Heart left ventricle (tissue), 16 donors: ENCODE data around the gene ZBTB7C. TPM values are rescaled to one million over a fixed set of nuclear protein-coding genes. Genes with fewer than 3 reads are reported as not detected.

Experiments used
- ATAC-seq, 4 donors: fragments of 200-7000 bp; cut with Tn5 transposase; one replicate each; pipeline ENCODE4 v1.9.1; 2020 to 2022; ENCODE audit warnings: moderate library complexity in 4 of 4, mild to moderate bottlenecking in 3 of 4, moderate number of reproducible peaks in 1 of 4
- DNase-seq, 5 donors: peaks; one replicate each; pipeline ENCODE4 v3.0.0-alpha.2; 2020
- H3K27ac ChIP-seq, 12 donors: fragments of 200-600 bp; sonication (generic) in 4 of 12; one replicate each; pipeline versions ENCODE4 v1.5.0 to v1.8.0; 2016 to 2022; ENCODE audit warnings: mild to moderate bottlenecking in 2 of 12
- H3K27me3 ChIP-seq, 9 donors: fragments of 200-600 bp; sonication (generic) in 2 of 9; one replicate each; pipeline versions ENCODE4 v1.5.1 to v1.8.0; 2016 to 2022; ENCODE audit warnings: mild to moderate bottlenecking in 3 of 9
- H3K36me3 ChIP-seq, 9 donors: fragments of 200-600 bp; sonication (generic) in 2 of 9; one replicate each; pipeline versions ENCODE4 v1.5.0 to v1.8.0; 2018 to 2022; ENCODE audit warnings: mild to moderate bottlenecking in 2 of 9
- H3K4me1 ChIP-seq, 12 donors: fragments of 200-600 bp; sonication (generic) in 4 of 12; one replicate each; pipeline versions ENCODE4 v1.5.0 to v1.8.0; 2016 to 2022; ENCODE audit warnings: mild to moderate bottlenecking in 3 of 12
- H3K4me3 ChIP-seq, 12 donors: fragments of 200-600 bp; sonication (generic) in 4 of 12; one replicate each; pipeline versions ENCODE4 v1.5.0 to v1.8.0; 2017 to 2022; ENCODE audit warnings: mild to moderate bottlenecking in 9 of 12, moderate library complexity in 4 of 12
- H3K9me3 ChIP-seq, 12 donors: fragments of 200-600 bp; sonication (generic) in 4 of 12; one replicate each; pipeline versions ENCODE4 v1.5.0 to v1.8.0; 2016 to 2022; ENCODE audit warnings: mild to moderate bottlenecking in 1 of 12
- POLR2A ChIP-seq, 2 donors: fragments of 450-650 bp; IDR thresholded peaks; one replicate each; pipeline ENCODE4 v1.6.1; 2017; ENCODE audit warnings: antibody characterized with exemption in 2 of 2, mild to moderate bottlenecking in 2 of 2, moderate library complexity in 2 of 2
- WGBS, 4 donors: extraction: QIAGEN DNeasy Blood & Tissue Kit in 2 of 4; methylation state at CpG; one replicate each; pipeline versions ENCODE4 v1.1.5 to v1.1.7; 2013 to 2018; 5-methylcytosine and 5-hydroxymethylcytosine counted together
- intact Hi-C, 10 donors: fragments of 100-400 bp; cut with DNase I; formaldehyde crosslinking; loops; one replicate each; pipeline versions ENCODE4 v1.11.1 to v1.14.2; 2022
- polyA plus RNA-seq, 2 donors: library from polyadenylated mRNA; stranded (reverse); fragments of 200-250 nt; gene quantifications; one replicate each; pipeline ENCODE4 v1.2.3, GENCODE V29; 2013
- total RNA-seq, 9 donors: library from RNA; depleted of rRNA in 2 of 9; stranded (reverse); fragments of >200 nt in 2 of 9; fragmentation: NEBNext Ultra II Directional in 3 of 9; extraction: Animal tissue kit (Norgen Biotek cat#: 25700) in 3 of 9; gene quantifications; one replicate each; pipeline versions ENCODE4 v1.1.0 to v1.2.4, GENCODE V29; 2016 to 2023
- TF ChIP-seq, protein P1 (sequence below), 12 donors: fragments of 200-600 bp; sonication (generic) in 4 of 12; IDR thresholded peaks; one replicate each; pipeline versions ENCODE4 v1.5.0 to v1.8.0; 2018 to 2022; ENCODE audit warnings: antibody characterized with exemption in 12 of 12, mild to moderate bottlenecking in 5 of 12
- donor health status: ischemic (EF 13 %, LVEDD 7.1; RV severe dilation, severe dysfunction).
- donor health status: healthy with polysubstance abuse.
- donor health status: DM: no; HTN: yes; CAD: no.
- donor health status: DM: no; HTN: no; CAD: no.
- donor health status: ischemic (EF 25% LVEDD 6.9; RV normal size, moderate dysfunction).
- donor health status: ischemic (EF 25% LVEDD 5.7; RV mildly dilated, moderate dysfunction).
- donor health status: healthy.
- donor health status: DM: yes; HTN: yes; CAD: no.
- donor health status: ischemic (EF 35%, LVEDD 5.7; RV mildly dilated, moderate dysfunction).
- donor health status: nonischemic (EF 11% LVEDD 7.7; RV severe dilation, severe dysfunction).
- donor health status: DM: yes; HTN: yes; CAD: no.
- donor health status: PGD.
- donor health status: ischemic (EF 29% LVEDD 5.4; RV normal size, mild dysfunction).
- donor health status: nonischemic (EF 23%, LVEDD 6.1; RV moderate dilation, normal function).

The ZBTB7C gene
- total and polyA plus RNA-seq, 11 donors: 0.68 to 7.5 (median 2.3) TPM

DNA sequence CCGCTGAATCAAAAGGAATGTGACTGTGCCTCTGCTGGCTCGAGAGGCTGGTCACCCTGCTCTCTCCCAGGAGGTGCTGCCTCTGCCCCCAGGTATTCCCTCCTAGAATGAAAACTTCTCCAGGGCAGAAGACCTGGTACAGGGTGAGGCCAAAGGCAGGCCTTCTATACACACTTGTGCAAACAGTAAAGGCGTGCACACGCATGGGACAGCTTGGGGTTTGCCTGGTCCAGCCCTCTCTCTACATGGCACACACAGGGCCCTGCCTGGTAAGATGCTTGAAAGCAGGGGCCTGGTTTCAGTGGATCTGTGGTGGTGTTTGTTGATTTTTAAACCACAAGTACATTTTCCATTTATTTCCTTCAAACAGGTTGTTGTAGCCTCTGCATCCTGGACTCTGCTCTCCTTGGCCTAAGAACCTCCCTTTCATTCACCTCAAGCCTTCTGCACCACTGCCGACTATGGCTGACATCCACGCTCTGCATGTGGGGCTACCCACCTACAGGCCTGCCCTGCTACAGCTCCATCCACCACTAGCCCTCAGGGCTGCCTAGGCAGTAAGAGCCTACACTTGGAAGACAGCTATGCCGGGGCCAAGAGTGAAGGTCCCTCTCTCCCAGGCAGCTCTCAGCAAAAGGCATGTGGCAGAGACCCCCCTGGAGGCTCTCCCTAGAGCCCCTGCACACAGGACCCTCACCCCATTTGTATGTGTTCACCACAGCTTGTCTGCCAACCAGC, 190.7 kb downstream of the ZBTB7C start:
- TF ChIP-seq POLR2A (IDR thresholded peaks at IDR 0.05): no peak
- TF ChIP-seq, protein P1, sequence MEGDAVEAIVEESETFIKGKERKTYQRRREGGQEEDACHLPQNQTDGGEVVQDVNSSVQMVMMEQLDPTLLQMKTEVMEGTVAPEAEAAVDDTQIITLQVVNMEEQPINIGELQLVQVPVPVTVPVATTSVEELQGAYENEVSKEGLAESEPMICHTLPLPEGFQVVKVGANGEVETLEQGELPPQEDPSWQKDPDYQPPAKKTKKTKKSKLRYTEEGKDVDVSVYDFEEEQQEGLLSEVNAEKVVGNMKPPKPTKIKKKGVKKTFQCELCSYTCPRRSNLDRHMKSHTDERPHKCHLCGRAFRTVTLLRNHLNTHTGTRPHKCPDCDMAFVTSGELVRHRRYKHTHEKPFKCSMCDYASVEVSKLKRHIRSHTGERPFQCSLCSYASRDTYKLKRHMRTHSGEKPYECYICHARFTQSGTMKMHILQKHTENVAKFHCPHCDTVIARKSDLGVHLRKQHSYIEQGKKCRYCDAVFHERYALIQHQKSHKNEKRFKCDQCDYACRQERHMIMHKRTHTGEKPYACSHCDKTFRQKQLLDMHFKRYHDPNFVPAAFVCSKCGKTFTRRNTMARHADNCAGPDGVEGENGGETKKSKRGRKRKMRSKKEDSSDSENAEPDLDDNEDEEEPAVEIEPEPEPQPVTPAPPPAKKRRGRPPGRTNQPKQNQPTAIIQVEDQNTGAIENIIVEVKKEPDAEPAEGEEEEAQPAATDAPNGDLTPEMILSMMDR (IDR thresholded peaks at IDR 0.05): no peak
- Histone ChIP-seq H3K4me3 (no peak overlapping the region), H3K27ac (no peak overlapping the region), H3K9me3 (no peaks in the 10 kb centered on the region), H3K36me3 (no peaks in the 10 kb centered on the region), H3K4me1 (peaks cover 0 to 28% (median 10%) of the 10 kb centered on the region in 12 donors), H3K27me3 (no peaks in the 10 kb centered on the region)
- intact Hi-C loops: loop anchor here in 1 of 10 donors (5.0 kb wide), 1 partner anchor 81 kb away; no protein-coding TSS in a partner anchor
- ATAC-seq: no peak
- no peak for DNase-seq
- 96% methylated on average over 7 of the region's 7 CpGs for WGBS, 4 donors

DNA sequence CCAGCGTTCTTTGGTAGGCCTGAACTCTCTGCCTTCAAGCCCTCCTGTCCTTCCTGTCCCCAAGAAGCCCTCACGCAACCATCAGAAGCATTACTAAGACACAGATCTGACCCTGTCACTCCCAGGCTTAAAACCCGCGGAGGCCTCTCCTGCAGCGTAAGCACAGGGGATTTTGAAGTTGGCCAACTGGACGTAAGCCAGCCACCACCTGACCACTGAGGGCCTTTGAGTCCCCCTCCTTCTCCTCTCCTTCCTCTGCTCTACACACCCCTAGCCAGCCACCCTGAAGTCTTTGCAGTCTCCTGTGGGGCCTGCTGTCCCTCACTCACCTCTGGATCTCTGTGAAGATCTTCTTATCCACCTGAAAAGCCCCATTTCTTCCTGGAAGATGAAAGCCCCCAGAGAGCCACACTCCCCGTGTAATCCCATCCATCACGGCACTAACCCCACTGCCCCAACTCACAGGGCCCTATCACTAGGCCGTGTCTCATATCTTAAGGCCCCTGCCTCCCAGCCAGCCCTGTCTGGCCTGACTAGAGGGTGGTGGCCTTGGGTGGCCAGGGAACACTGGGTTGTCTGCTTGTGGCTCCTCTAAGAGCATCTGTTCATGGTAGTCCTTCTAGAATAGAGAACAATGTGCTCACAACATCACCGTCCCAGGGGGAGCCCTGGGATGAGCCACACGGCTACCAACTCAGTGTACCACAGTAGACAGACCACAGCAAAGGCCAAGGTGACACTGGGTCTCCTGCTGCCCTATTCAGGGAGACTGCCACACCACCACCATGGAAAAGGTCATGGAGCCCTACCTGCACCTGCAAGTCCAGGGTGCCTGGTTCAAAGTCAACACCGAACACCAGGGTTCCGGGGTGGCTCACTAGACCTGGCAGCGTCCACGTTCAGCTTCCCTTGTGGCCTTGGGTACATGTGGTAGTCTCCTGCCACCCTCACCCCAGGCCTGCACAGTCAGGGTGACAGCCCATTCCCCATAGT, 191.6 kb downstream of the ZBTB7C start:
- intact Hi-C loops: loop anchor here in 1 of 10 donors (5.0 kb wide), 1 partner anchor 80 kb away; no protein-coding TSS in a partner anchor
- TF ChIP-seq POLR2A (IDR thresholded peaks at IDR 0.05): no peak
- TF ChIP-seq, protein P1 (IDR thresholded peaks at IDR 0.05): no peak
- peak overlapping the region in 8 of 12 donors; percentile 1 to 73 (median 40) for H3K27ac ChIP-seq
- H3K27me3 ChIP-seq: no peaks in the 10 kb centered on the region
- ATAC-seq (peak in 3 of 4 donors; percentile 3 to 41 (median 26)), DNase-seq (peak in 1 of 5 donors; percentile 50)
- H3K4me1 ChIP-seq: peaks cover 0 to 27% (median 7%) of the 10 kb centered on the region in 12 donors
- no peaks in the 10 kb centered on the region for H3K36me3 ChIP-seq
- WGBS, 4 donors: 55 to 74% (median 68%) methylated on average over 11 to 15 of the region's 15 CpGs
- no peak overlapping the region for H3K4me3 ChIP-seq
- H3K9me3 ChIP-seq: no peaks in the 10 kb centered on the region

DNA sequence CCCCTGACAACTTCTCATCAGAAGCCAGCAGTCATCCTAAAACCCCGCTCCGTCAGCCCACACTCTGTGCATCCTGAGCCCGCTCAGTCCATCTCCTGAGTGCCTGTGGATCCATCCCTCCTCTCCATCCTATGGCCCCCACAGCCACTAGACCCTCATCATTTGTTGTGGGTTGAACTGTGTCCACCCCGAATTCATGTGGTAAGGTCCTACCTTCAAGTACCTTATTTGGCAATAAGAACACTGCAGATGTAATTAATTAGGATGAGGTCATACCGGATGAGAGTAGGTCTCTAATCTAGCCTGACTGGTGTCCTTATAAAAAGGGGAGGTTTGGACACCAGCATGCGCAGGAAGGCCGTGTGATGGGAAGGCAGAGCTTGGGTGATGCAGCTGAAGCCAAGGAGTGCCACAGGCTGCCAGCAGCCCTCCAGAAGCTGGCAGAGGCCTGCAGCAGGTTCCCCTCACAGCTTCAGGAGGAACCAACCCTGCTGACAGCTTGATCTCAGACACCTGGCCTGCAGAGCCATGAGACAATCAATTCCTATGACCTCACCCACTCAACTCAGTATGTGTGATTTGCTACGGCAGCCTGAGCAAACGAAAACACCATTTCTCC, 192.4 kb downstream of the ZBTB7C start:
- H3K36me3 ChIP-seq: no peaks in the 10 kb centered on the region
- DNase-seq (peak in 2 of 5 donors; percentile 60 to 69), ATAC-seq (peak; percentile 43 to 86 (median 76))
- TF ChIP-seq POLR2A (IDR thresholded peaks at IDR 0.05): no peak
- TF ChIP-seq, protein P1 (IDR thresholded peaks at IDR 0.05): no peak
- H3K4me3 ChIP-seq: no peak overlapping the region
- H3K27ac ChIP-seq: peak overlapping the region in 7 of 12 donors; percentile 14 to 73 (median 41)
- peaks cover 0 to 21% (median 7%) of the 10 kb centered on the region in 12 donors for H3K4me1 ChIP-seq
- intact Hi-C loops: loop anchor here in 1 of 10 donors (5.0 kb wide), 1 partner anchor 79 kb away; no protein-coding TSS in a partner anchor
- no peaks in the 10 kb centered on the region for H3K9me3 ChIP-seq
- H3K27me3 ChIP-seq: no peaks in the 10 kb centered on the region
- WGBS, 4 donors: 59 to 65% (median 64%) methylated on average over 9 of the region's 9 CpGs
